HCT116 (cell line): ENCODE measurements around the gene OCA2. TPM values are rescaled to one million over a fixed set of nuclear protein-coding genes. Genes with fewer than 3 reads are reported as not detected.

Source experiments
- ATAC-seq: fragments of 200-7000 bp; cut with Tn5 transposase; 2 replicates; pipeline ENCODE4 v1.9.1; 2020; ENCODE audit warnings: mild to moderate bottlenecking, moderate library complexity
- BruUV-seq: library from RNA; stranded (reverse); fragments of 400-500 nt; replicated peaks from 2 replicates; lab custom pipeline; 2021; lab: Mats Ljungman, UMichigan
- CTCF ChIA-PET: fragments of 300-600 bp; sonication (Branson Sonifier 250); formaldehyde crosslinking; loops from one replicate; lab custom pipeline; 2021; ENCODE audit warnings: antibody characterized with exemption; lab: Charles Lee
- POLR2A ChIA-PET: fragments of 300-600, 350-600 bp; sonication (Branson Sonifier 250); formaldehyde crosslinking; loops from one replicate; lab custom pipeline; 2021; ENCODE audit warnings: antibody characterized with exemption; lab: Charles Lee
- RAD21 ChIA-PET, 2 experiments: fragments of 300-600 bp; sonication (Branson Sonifier 250); formaldehyde crosslinking; loops; one replicate each; lab custom pipeline; 2023; ENCODE audit warnings: low total read pairs in 2 of 2; ENCODE audit not compliant: uncharacterized antibody in 2 of 2, unreplicated experiment in 2 of 2, low non-redundant PET in 1 of 2; lab: Charles Lee
- DNase-seq: peaks from one replicate; pipeline ENCODE4 v3.0.0-alpha.2; 2010; ENCODE audit warnings: low read depth, low spot score
- H2AFZ ChIP-seq: fragments of 200-600 bp; shearing (Covaris generic), sonication (generic); 2 replicates; pipeline ENCODE4 v1.6.1; 2017; ENCODE audit warnings: low read depth, mixed run types, mixed read lengths, antibody characterized with exemption, low read length; ENCODE audit not compliant: poor library complexity, severe bottlenecking
- H3K27ac ChIP-seq: 2 replicates; pipeline ENCODE4 v1.5.1; 2012; ENCODE audit warnings: low read depth, low read length
- H3K27me3 ChIP-seq: fragments of 200-600 bp; sonication (generic); 2 replicates; pipeline ENCODE4 v1.6.1; 2016; ENCODE audit warnings: mixed run types, low read length, mixed read lengths; ENCODE audit not compliant: insufficient read depth
- H3K36me3 ChIP-seq, 2 experiments: fragments of 200-500 bp in 1 of 2; fragments of 200-600 bp in 1 of 2; sonication (Bioruptor generic) in 1 of 2; sonication (generic) in 1 of 2; 2 replicates each; pipeline versions ENCODE4 v1.5.1 to v1.6.1; 2014 to 2016; ENCODE audit warnings: low read length in 2 of 2, inconsistent platforms in 1 of 2, mixed read lengths in 1 of 2, mixed run types in 1 of 2; ENCODE audit not compliant: insufficient read depth in 2 of 2, control insufficient read depth in 1 of 2
- H3K4me1 ChIP-seq, 2 experiments: fragments of 200-600 bp in 1 of 2; sonication (generic) in 1 of 2; 2 replicates each; pipeline versions ENCODE4 v1.5.1 to v1.6.1; 2012 to 2017; ENCODE audit warnings: low read length in 2 of 2, inconsistent platforms in 1 of 2, mild to moderate bottlenecking in 1 of 2, mixed read lengths in 1 of 2, mixed run types in 1 of 2, moderate library complexity in 1 of 2; ENCODE audit not compliant: insufficient read depth in 2 of 2, control insufficient read depth in 1 of 2
- H3K4me2 ChIP-seq: fragments of 200-600 bp; sonication (generic); 2 replicates; pipeline ENCODE4 v1.6.1; 2017; ENCODE audit warnings: mixed run types, low read length, mixed read lengths
- H3K4me3 ChIP-seq, 2 experiments: fragments of 200-600 bp in 1 of 2; sonication (generic) in 1 of 2; replicated peaks in 1 of 2; 2 replicates each; pipeline ENCODE4 v1.5.1; 2011 to 2016; ENCODE audit warnings: low read length in 2 of 2, control low read depth in 1 of 2, low read depth in 1 of 2, mild to moderate bottlenecking in 1 of 2, mixed read lengths in 1 of 2, mixed run types in 1 of 2
- H3K79me2 ChIP-seq: fragments of 200-600 bp; sonication (generic); 2 replicates; pipeline ENCODE4 v1.6.1; 2017; ENCODE audit warnings: mild to moderate bottlenecking, mixed run types, low read length, moderate library complexity, mixed read lengths; ENCODE audit not compliant: insufficient read depth
- H3K9ac ChIP-seq: fragments of 200-600 bp; sonication (generic); 2 replicates; pipeline ENCODE4 v1.6.1; 2016; ENCODE audit warnings: low read length, mixed read lengths
- H3K9me2 ChIP-seq: fragments of 200-600 bp; sonication (generic), shearing (Covaris generic); 2 replicates; pipeline ENCODE4 v1.6.1; 2017; ENCODE audit warnings: mixed run types, mild to moderate bottlenecking, moderate library complexity; ENCODE audit not compliant: insufficient read depth
- H3K9me3 ChIP-seq, 2 experiments: fragments of 200-500 bp in 1 of 2; fragments of 200-600 bp in 1 of 2; sonication (Bioruptor generic) in 1 of 2; sonication (generic) in 1 of 2; 2 replicates each; pipeline ENCODE4 v1.6.1; 2014 to 2017; ENCODE audit warnings: low read length in 2 of 2, mixed read lengths in 2 of 2, inconsistent platforms in 1 of 2, low read depth in 1 of 2, mild to moderate bottlenecking in 1 of 2, mixed run types in 1 of 2, moderate library complexity in 1 of 2; ENCODE audit not compliant: control insufficient read depth in 1 of 2, insufficient read depth in 1 of 2
- H4K20me1 ChIP-seq: fragments of 200-600 bp; sonication (generic), shearing (Covaris generic); 2 replicates; pipeline ENCODE4 v1.6.1; 2017; ENCODE audit warnings: mixed run types, mild to moderate bottlenecking, moderate library complexity; ENCODE audit not compliant: insufficient read depth
- ATF3 ChIP-seq: IDR thresholded peaks from 2 replicates; pipeline ENCODE4 v1.6.1; 2012
- CBX3 ChIP-seq: IDR thresholded peaks from 2 replicates; pipeline ENCODE4 v1.6.1; 2012; ENCODE audit warnings: low read depth
- CEBPB ChIP-seq: IDR thresholded peaks from 2 replicates; pipeline ENCODE4 v1.6.1; 2012; ENCODE audit warnings: low read depth
- CTCF ChIP-seq, 3 experiments: fragments of 200-600 bp in 1 of 3; sonication (generic) in 1 of 3; IDR thresholded peaks in 2 of 3; conservative IDR thresholded peaks in 1 of 3; 2 replicates each; pipeline ENCODE4 v1.5.1; 2012 to 2017; ENCODE audit warnings: low read depth in 2 of 3, low read length in 2 of 3, antibody characterized with exemption in 1 of 3, borderline replicate concordance in 1 of 3, control low read depth in 1 of 3, mild to moderate bottlenecking in 1 of 3, mixed read lengths in 1 of 3, mixed run types in 1 of 3, moderate library complexity in 1 of 3; ENCODE audit not compliant: insufficient read depth in 1 of 3
- EGR1 ChIP-seq: IDR thresholded peaks from 2 replicates; pipeline ENCODE4 v1.6.1; 2012; ENCODE audit warnings: low read depth
- ELF1 ChIP-seq: IDR thresholded peaks from 2 replicates; pipeline ENCODE4 v1.6.1; 2012; ENCODE audit warnings: low read depth, borderline replicate concordance
- EZH2 ChIP-seq: fragments of 200-600 bp; sonication (generic); IDR thresholded peaks from 2 replicates; pipeline ENCODE4 v1.6.1; 2017; ENCODE audit warnings: antibody characterized with exemption, mixed run types
- EZH2phosphoT487 ChIP-seq: fragments of 200-600 bp; IDR thresholded peaks from 2 replicates; pipeline ENCODE4 v1.6.1; 2018; ENCODE audit warnings: antibody characterized with exemption, borderline replicate concordance
- FOSL1 ChIP-seq: IDR thresholded peaks from 2 replicates; pipeline ENCODE4 v1.6.1; 2012; ENCODE audit warnings: low read depth
- JUND ChIP-seq: IDR thresholded peaks from 2 replicates; pipeline ENCODE4 v1.6.1; 2012
- MAX ChIP-seq: IDR thresholded peaks from 2 replicates; pipeline ENCODE4 v1.6.1; 2012
- POLR2A ChIP-seq: IDR thresholded peaks from 2 replicates; pipeline ENCODE4 v1.7.0; 2011; ENCODE audit warnings: borderline replicate concordance; ENCODE audit not compliant: insufficient read depth, insufficient read length; ENCODE audit errors: extremely low read depth
- POLR2AphosphoS5 ChIP-seq: IDR thresholded peaks from 2 replicates; pipeline ENCODE4 v1.6.1; 2011; ENCODE audit warnings: mild to moderate bottlenecking, low read depth, low read length, moderate library complexity
- RAD21 ChIP-seq: IDR thresholded peaks from 2 replicates; pipeline ENCODE4 v1.6.1; 2012; ENCODE audit warnings: low read depth, mild to moderate bottlenecking
- REST ChIP-seq: IDR thresholded peaks from 2 replicates; pipeline ENCODE4 v1.6.1; 2012; ENCODE audit warnings: low read depth
- SP1 ChIP-seq: IDR thresholded peaks from 2 replicates; pipeline ENCODE4 v1.6.1; 2012; ENCODE audit warnings: low read depth
- SRF ChIP-seq: IDR thresholded peaks from 2 replicates; pipeline ENCODE4 v1.6.1; 2012; ENCODE audit warnings: low read depth
- TCF7L2 ChIP-seq: IDR thresholded peaks from 2 replicates; pipeline ENCODE4 v1.7.0; 2011; ENCODE audit warnings: borderline replicate concordance, inconsistent platforms; ENCODE audit not compliant: insufficient read depth, insufficient read length; ENCODE audit errors: extremely low read depth
- YY1 ChIP-seq: IDR thresholded peaks from 2 replicates; pipeline ENCODE4 v1.6.1; 2011; ENCODE audit warnings: low read length, low read depth, moderate library complexity, mild to moderate bottlenecking; ENCODE audit not compliant: insufficient replicate concordance; ENCODE audit errors: extremely low read depth
- ZFX ChIP-seq: fragments of 450-650 bp; IDR thresholded peaks from 2 replicates; pipeline ENCODE4 v1.6.1; 2017
- ZNF274 ChIP-seq: fragments of 200-500 bp; sonication (Bioruptor generic); IDR thresholded peaks from 2 replicates; pipeline ENCODE4 v1.6.1; 2014; ENCODE audit warnings: mild to moderate bottlenecking, low read depth, low read length, inconsistent platforms
- intact Hi-C: fragments of 100-400 bp; cut with micrococcal nuclease; formaldehyde crosslinking; loops from 2 replicates; pipeline ENCODE4 v1.10.0; 2022
- total RNA-seq: library from RNA; stranded (reverse); gene quantifications from one replicate; pipeline ENCODE4 v1.2.1, GENCODE V29; 2021; ENCODE audit not compliant: unreplicated experiment

Gene OCA2
- total RNA-seq, 1 experiment from 2014 or later, result not detected

- TF ChIP-seq POLR2AphosphoS5, result no peak
- TF ChIP-seq JUND, result no peak
- TF ChIP-seq ZNF274, result no peak
- TF ChIP-seq MAX, result no peak
- no peak for TF ChIP-seq ZFX
- TF ChIP-seq EZH2, result no peak
- TF ChIP-seq RAD21, result no peak
These were observed 329.0 kb downstream of the OCA2 start (continued) for GRCh38 chr15:27770086-27770607.

GRCh38 chr15:27769652-27770051 is 329.5 kb downstream of the OCA2 start:
- no peak overlapping the region for H2AFZ ChIP-seq
- intact Hi-C loops, result no loop called here
- H3K9ac ChIP-seq, result no peak overlapping the region
- H3K4me2 ChIP-seq, result no peak overlapping the region
- no peak overlapping the region for H3K27ac ChIP-seq
- H4K20me1 ChIP-seq, result no peaks in the 10 kb centered on the region
- CTCF ChIA-PET, result no interaction called here
- H3K27me3 ChIP-seq, result no peaks in the 10 kb centered on the region
- POLR2A ChIA-PET, result no interaction called here
- ATAC-seq, result no peak
- H3K9me2 ChIP-seq, result no peaks in the 10 kb centered on the region
- no peaks in the 10 kb centered on the region for H3K79me2 ChIP-seq
- RAD21 ChIA-PET, result no interaction called here
- no peak for DNase-seq
- no TSS peak for BruUV-seq
- H3K4me1 ChIP-seq, result no peaks in the 10 kb centered on the region
- no peak for TF ChIP-seq ATF3
- TF ChIP-seq JUND, result no peak
- no peak for TF ChIP-seq CTCF (IDR thresholded peaks at IDR 0.05 in 2 of 3, conservative IDR thresholded peaks at IDR 0.05 in 1 of 3; ENCODE audit: borderline replicate concordance in 1 of 3, insufficient read depth in 1 of 3, low read depth in 2 of 3, low read length in 2 of 3)
- no peak for TF ChIP-seq CEBPB
- no peak for TF ChIP-seq TCF7L2
- no peak for TF ChIP-seq CBX3
- no peak for TF ChIP-seq ELF1
- no peak for TF ChIP-seq POLR2A
- TF ChIP-seq MAX, result no peak
- no peak for TF ChIP-seq EGR1
- no peak for TF ChIP-seq SRF
- no peak for TF ChIP-seq RAD21
- no peak for TF ChIP-seq POLR2AphosphoS5
- no peak for TF ChIP-seq FOSL1
- no peak for TF ChIP-seq EZH2phosphoT487
- no peak for TF ChIP-seq YY1
- TF ChIP-seq REST, result no peak
- TF ChIP-seq ZFX, result no peak
- TF ChIP-seq SP1, result no peak
- peaks cover 0 to 17% of the 10 kb centered on the region in 2 experiments; a peak in 2 of 4 replicates for H3K9me3 ChIP-seq
- H3K4me3 ChIP-seq, result no peak overlapping the region
- no peaks in the 10 kb centered on the region for H3K36me3 ChIP-seq
